CD14-positive monocyte (primary cell): ENCODE data around the gene UBXN4. TPM values are rescaled to one million over a fixed set of nuclear protein-coding genes. Genes with fewer than 3 reads are reported as not detected.

ENCODE experiments used
- DNase-seq, 3 donors: peaks; one replicate each; pipeline ENCODE4 v3.0.0-alpha.2; 2011 to 2022
- H2AFZ ChIP-seq: 2 replicates; pipeline ENCODE4 v1.6.0; 2012; ENCODE audit warnings: mild to moderate bottlenecking, low read depth, low read length, inconsistent platforms; ENCODE audit not compliant: insufficient read depth, poor library complexity, severe bottlenecking
- H3K27ac ChIP-seq, 2 donors: 1 replicate in 1 of 2; 2 replicates in 1 of 2; pipeline ENCODE4 v1.5.1; 2012 to 2013; ENCODE audit warnings: low read length in 2 of 2, control low read depth in 1 of 2, inconsistent platforms in 1 of 2, low read depth in 1 of 2, mild to moderate bottlenecking in 1 of 2
- H3K27me3 ChIP-seq, 2 donors: one replicate each; pipeline versions ENCODE4 v1.6.0 to v1.6.1; 2011 to 2013; ENCODE audit warnings: low read length in 2 of 2; ENCODE audit not compliant: control insufficient read depth in 2 of 2, insufficient read depth in 2 of 2
- H3K36me3 ChIP-seq, 2 donors: replicated peaks in 1 of 2; 1 replicate in 1 of 2; 2 replicates in 1 of 2; pipeline versions ENCODE4 v1.5.1 to v1.6.1; 2012 to 2013; ENCODE audit warnings: low read length in 2 of 2, control low read depth in 1 of 2, inconsistent platforms in 1 of 2, mild to moderate bottlenecking in 1 of 2; ENCODE audit not compliant: insufficient read depth in 2 of 2, control insufficient read depth in 1 of 2
- H3K4me1 ChIP-seq, 2 donors: 1 replicate in 1 of 2; 2 replicates in 1 of 2; pipeline versions ENCODE4 v1.5.1 to v1.6.1; 2012 to 2013; ENCODE audit warnings: low read length in 2 of 2, control low read depth in 1 of 2, inconsistent platforms in 1 of 2, mild to moderate bottlenecking in 1 of 2, moderate library complexity in 1 of 2; ENCODE audit not compliant: insufficient read depth in 2 of 2, control insufficient read depth in 1 of 2
- H3K4me2 ChIP-seq: replicated peaks from 2 replicates; pipeline ENCODE3; 2012; ENCODE audit warnings: low read length, moderate library complexity, mild to moderate bottlenecking; ENCODE audit not compliant: poor library complexity, severe bottlenecking; ENCODE audit errors: extremely low read depth
- H3K4me3 ChIP-seq, 3 experiments: fragments of 200-600 bp in 1 of 3; sonication (generic) in 1 of 3; replicated peaks in 1 of 3; 1 replicate in 2 of 3; 2 replicates in 1 of 3; pipeline ENCODE4 v1.5.1; 2011 to 2013; ENCODE audit warnings: low read length in 3 of 3, mild to moderate bottlenecking in 3 of 3, control low read depth in 2 of 3, low read depth in 2 of 3, inconsistent platforms in 1 of 3, moderate library complexity in 1 of 3
- H3K79me2 ChIP-seq: 2 replicates; pipeline ENCODE4 v1.6.0; 2012; ENCODE audit warnings: mild to moderate bottlenecking, control low read depth, inconsistent platforms, low read length, moderate library complexity; ENCODE audit not compliant: insufficient read depth
- H3K9ac ChIP-seq: 2 replicates; pipeline ENCODE4 v1.6.0; 2017; ENCODE audit warnings: low read length, mild to moderate bottlenecking; ENCODE audit not compliant: insufficient read depth, poor library complexity, severe bottlenecking
- H3K9me3 ChIP-seq, 2 donors: replicated peaks in 1 of 2; 1 replicate in 1 of 2; 2 replicates in 1 of 2; pipeline versions ENCODE4 v1.5.1 to v1.6.1; 2012 to 2013; ENCODE audit warnings: low read length in 2 of 2, control low read depth in 1 of 2; ENCODE audit not compliant: control insufficient read depth in 1 of 2, insufficient read depth in 1 of 2
- H4K20me1 ChIP-seq: 2 replicates; pipeline ENCODE4 v1.6.0; 2012; ENCODE audit warnings: mild to moderate bottlenecking, low read length, control low read depth, moderate library complexity; ENCODE audit not compliant: insufficient read depth
- H3K27ac Mint-ChIP-seq, 7 donors: one replicate each; pipeline ENCODE4 v1.8.0; 2020; ENCODE audit warnings: mild to moderate bottlenecking in 7 of 7, mixed read lengths in 7 of 7, moderate library complexity in 6 of 7, inconsistent platforms in 2 of 7
- H3K27me3 Mint-ChIP-seq, 3 donors: one replicate each; pipeline ENCODE4 v1.8.0; 2021 to 2022; ENCODE audit warnings: low read depth in 3 of 3, mild to moderate bottlenecking in 3 of 3, mixed read lengths in 3 of 3, moderate library complexity in 3 of 3, inconsistent platforms in 1 of 3
- H3K36me3 Mint-ChIP-seq, 2 donors: one replicate each; pipeline ENCODE4 v1.8.0; 2020; ENCODE audit warnings: mixed read lengths in 2 of 2, inconsistent platforms in 1 of 2, mild to moderate bottlenecking in 1 of 2
- H3K4me1 Mint-ChIP-seq: one replicate; pipeline ENCODE4 v1.8.0; 2020; ENCODE audit warnings: mild to moderate bottlenecking, mixed read lengths
- H3K4me3 Mint-ChIP-seq, 2 donors: one replicate each; pipeline ENCODE4 v1.8.0; 2020; ENCODE audit warnings: mild to moderate bottlenecking in 2 of 2, mixed read lengths in 2 of 2, moderate library complexity in 1 of 2
- H3K9me3 Mint-ChIP-seq, 7 donors: one replicate each; pipeline ENCODE4 v1.8.0; 2020 to 2022; ENCODE audit warnings: mixed read lengths in 7 of 7, mild to moderate bottlenecking in 6 of 7, moderate library complexity in 6 of 7, inconsistent platforms in 2 of 7
- CTCF ChIP-seq: fragments of 200-600 bp; IDR thresholded peaks from one replicate; pipeline ENCODE4 v1.8.0; 2022; ENCODE audit warnings: antibody characterized with exemption, mild to moderate bottlenecking
- WGBS: methylation state at CpG from one replicate; pipeline ENCODE4 v1.1.5; 2013; ENCODE audit warnings: missing lambda C conversion rate; ENCODE audit not compliant: insufficient coverage; 5-methylcytosine and 5-hydroxymethylcytosine counted together
- intact Hi-C, 2 donors: fragments of 100-400 bp; cut with micrococcal nuclease; formaldehyde crosslinking; loops; one replicate each; pipeline versions ENCODE4 v1.15.0 to v1.15.1; 2023
- polyA plus RNA-seq, 3 donors: library from polyadenylated mRNA; depleted of rRNA in 1 of 3; unstranded in 2 of 3; stranded (reverse) in 1 of 3; fragments of 300-500 nt in 2 of 3; fragments of >200 nt in 1 of 3; fragmentation: Illumina TruSeq in 2 of 3; gene quantifications; 1 replicate in 2 of 3; 2 replicates in 1 of 3; pipeline ENCODE4 v1.2.3, GENCODE V29; 2012 to 2021

Gene UBXN4
- polyA plus RNA-seq, 3 donors: 53.8 to 107 (median 74.2) TPM

GRCh38 chr2:135698838-135699237 lies 42.8 kb upstream of the UBXN4 start:
- H3K27me3 ChIP-seq: no peaks in the 10 kb centered on the region
- no peak for DNase-seq
- H3K4me2 ChIP-seq: no peak overlapping the region
- no peak overlapping the region for H3K4me3 ChIP-seq
- no peaks in the 10 kb centered on the region for H3K4me1 ChIP-seq
- no peaks in the 10 kb centered on the region for H3K9me3 ChIP-seq
- no peak overlapping the region for H3K4me3 Mint-ChIP-seq
- no peaks in the 10 kb centered on the region for H3K27me3 Mint-ChIP-seq
- H3K4me1 Mint-ChIP-seq: no peaks in the 10 kb centered on the region
- H3K27ac Mint-ChIP-seq: no peak overlapping the region
- intact Hi-C loops: no loop called here
- no peak overlapping the region for H3K9ac ChIP-seq
- WGBS: 100% methylated on average over 1 of the region's 2 CpGs
- no peaks in the 10 kb centered on the region for H4K20me1 ChIP-seq
- H3K79me2 ChIP-seq: no peaks in the 10 kb centered on the region
- peaks cover 16 to 18% of the 10 kb centered on the region in 2 donors for H3K36me3 Mint-ChIP-seq
- H3K36me3 ChIP-seq: peaks cover 0 to 10% of the 10 kb centered on the region in 2 donors
- H2AFZ ChIP-seq: no peak overlapping the region
- no peak overlapping the region for H3K27ac ChIP-seq
- no peaks in the 10 kb centered on the region for H3K9me3 Mint-ChIP-seq
- no peak for TF ChIP-seq CTCF

GRCh38 chr2:135701442-135701841 lies 40.2 kb upstream of the UBXN4 start:
- H3K9ac ChIP-seq: no peak overlapping the region
- intact Hi-C loops: loop anchor here in 1 of 2 donors (10.0 kb wide), 1 partner anchor 697 kb away; no protein-coding TSS in a partner anchor
- H3K4me1 Mint-ChIP-seq: no peaks in the 10 kb centered on the region
- H3K9me3 Mint-ChIP-seq: peaks cover 0 to 3% (median 0%) of the 10 kb centered on the region in 7 donors
- no peak overlapping the region for H3K4me2 ChIP-seq
- no peaks in the 10 kb centered on the region for H3K4me1 ChIP-seq
- no peaks in the 10 kb centered on the region for H3K79me2 ChIP-seq
- no peaks in the 10 kb centered on the region for H3K27me3 Mint-ChIP-seq
- DNase-seq: no peak
- peaks cover 9 to 11% of the 10 kb centered on the region in 2 donors for H3K36me3 Mint-ChIP-seq
- WGBS: 100% methylated on average over 1 of the region's 2 CpGs
- no peak overlapping the region for H3K4me3 ChIP-seq
- H2AFZ ChIP-seq: no peak overlapping the region
- H3K27ac Mint-ChIP-seq: no peak overlapping the region
- no peaks in the 10 kb centered on the region for H3K9me3 ChIP-seq
- H3K27me3 ChIP-seq: no peaks in the 10 kb centered on the region
- no peak overlapping the region for H3K4me3 Mint-ChIP-seq
- no peaks in the 10 kb centered on the region for H3K36me3 ChIP-seq
- no peaks in the 10 kb centered on the region for H4K20me1 ChIP-seq
- H3K27ac ChIP-seq: no peak overlapping the region
- no peak for TF ChIP-seq CTCF
